ENCODE results near the gene FAM3C. TPM values are rescaled to one million over a fixed set of nuclear protein-coding genes. Genes with fewer than 3 reads are reported as not detected.

FAM3C gene
- total RNA-seq, 4 donors from 2014 or later, result 91.0 to 109 (median 97.9) TPM

- intact Hi-C loops (cut with DNase I), result no loop called here
- no peak for DNase-seq
- TF ChIP-seq POLR2A (IDR thresholded peaks at IDR 0.05), result no peak
- TF ChIP-seq CTCF (IDR thresholded peaks at IDR 0.05), result no peak
- Histone ChIP-seq H3K27me3 (no peaks in the 10 kb centered on the region), H3K9me3 (no peaks in the 10 kb centered on the region), H3K27ac (no peak overlapping the region), H3K4me1 (peaks cover 3 to 5% of the 10 kb centered on the region in 2 donors), H3K36me3 (no peaks in the 10 kb centered on the region), H3K4me3 (replicated peaks in 1 of 3) (no peak overlapping the region)
- 61 to 66% methylated on average over 3 of the region's 3 CpGs for WGBS, 2 donors
Observed at GRCh38 chr7:121313220-121313792, 82.8 kb downstream of the FAM3C start.

- H3K36me3 ChIP-seq, result no peaks in the 10 kb centered on the region
- DNase-seq, result no peak
- H3K27ac ChIP-seq, result no peak overlapping the region
- intact Hi-C loops (cut with DNase I), result no loop called here
- H3K27me3 ChIP-seq, result no peaks in the 10 kb centered on the region
- TF ChIP-seq CTCF (IDR thresholded peaks at IDR 0.05) (no peak), POLR2A (IDR thresholded peaks at IDR 0.05) (no peak)
- 78 to 79% methylated on average over 4 of the region's 4 CpGs for WGBS, 2 donors
- no peak overlapping the region for H3K4me3 ChIP-seq (replicated peaks in 1 of 3)
- H3K9me3 ChIP-seq, result no peaks in the 10 kb centered on the region
- no peaks in the 10 kb centered on the region for H3K4me1 ChIP-seq
Observed at GRCh38 chr7:121307021-121307574, 89.0 kb downstream of the FAM3C start.

- TF ChIP-seq CTCF (IDR thresholded peaks at IDR 0.05), result no peak
- TF ChIP-seq POLR2A (IDR thresholded peaks at IDR 0.05), result no peak
- no peaks in the 10 kb centered on the region for H3K36me3 ChIP-seq
- no peak for DNase-seq
- no peaks in the 10 kb centered on the region for H3K4me1 ChIP-seq
- WGBS, 2 donors, result 67 to 74% methylated on average over 3 of the region's 3 CpGs
- H3K9me3 ChIP-seq, result no peaks in the 10 kb centered on the region
- intact Hi-C loops (cut with DNase I), result no loop called here
- no peaks in the 10 kb centered on the region for H3K27me3 ChIP-seq
- H3K4me3 ChIP-seq (replicated peaks in 1 of 3), result no peak overlapping the region
- no peak overlapping the region for H3K27ac ChIP-seq
Observed at GRCh38 chr7:121306565-121306964, 89.5 kb downstream of the FAM3C start.

GRCh38 chr7:121305109-121305508 lies 91.0 kb downstream of the FAM3C start:
- H3K27ac ChIP-seq, result no peak overlapping the region
- no peaks in the 10 kb centered on the region for H3K4me1 ChIP-seq
- WGBS, 2 donors, result 84 to 86% methylated on average over 3 of the region's 3 CpGs
- H3K27me3 ChIP-seq, result no peaks in the 10 kb centered on the region
- H3K4me3 ChIP-seq (replicated peaks in 1 of 3), result no peak overlapping the region
- H3K9me3 ChIP-seq, result no peaks in the 10 kb centered on the region
- H3K36me3 ChIP-seq, result no peaks in the 10 kb centered on the region
- TF ChIP-seq POLR2A (IDR thresholded peaks at IDR 0.05) (no peak), CTCF (IDR thresholded peaks at IDR 0.05) (no peak)
- intact Hi-C loops (cut with DNase I), result no loop called here
- DNase-seq, result no peak

GRCh38 chr7:121304102-121304658 lies 91.9 kb downstream of the FAM3C start:
- TF ChIP-seq POLR2A (IDR thresholded peaks at IDR 0.05), result no peak
- TF ChIP-seq CTCF (IDR thresholded peaks at IDR 0.05), result no peak
- Histone ChIP-seq H3K9me3 (no peaks in the 10 kb centered on the region), H3K36me3 (no peaks in the 10 kb centered on the region), H3K27me3 (no peaks in the 10 kb centered on the region), H3K4me1 (no peaks in the 10 kb centered on the region), H3K4me3 (replicated peaks in 1 of 3) (no peak overlapping the region), H3K27ac (no peak overlapping the region)
- no peak for DNase-seq
- intact Hi-C loops (cut with DNase I), result no loop called here
- 96 to 100% methylated on average over 1 of the region's 1 CpG for WGBS, 2 donors

All from thyroid gland (tissue), 4 donors.